ENCODE measurements around the gene WASF3.

Gene WASF3

GRCh38 chr13:26668357-26669146 is 111.1 kb downstream of the WASF3 start:
- WGBS, result 98% methylated on average over 3 of the region's 5 CpGs
- Histone ChIP-seq H3K23ac (ENCODE audit: low read length in 2 of 2) (no peak overlapping the region), H3K4me1 (ENCODE audit: control insufficient read depth, insufficient read depth, low read depth, low read length) (no peaks in the 10 kb centered on the region), H3K9me3 (ENCODE audit: control insufficient read depth, low read length) (no peaks in the 10 kb centered on the region), H3K27ac (ENCODE audit: low read length, poor library complexity, severe bottlenecking) (no peak overlapping the region), H2AK5ac (ENCODE audit: low read length, severe bottlenecking) (no peak overlapping the region), H3K27me3 (ENCODE audit: control insufficient read depth in 1 of 2, insufficient read depth in 1 of 2, low read length in 2 of 2) (no peaks in the 10 kb centered on the region), H4K91ac (ENCODE audit: low read length) (no peak overlapping the region), H4K8ac (ENCODE audit: low read length) (no peak overlapping the region), H3K18ac (ENCODE audit: low read depth in 1 of 2, low read length in 2 of 2) (no peak overlapping the region), H2BK5ac (ENCODE audit: low read depth, low read length, poor library complexity, severe bottlenecking) (no peak overlapping the region), H3K79me1 (replicated peaks; ENCODE audit: low read length, poor library complexity, severe bottlenecking) (no peaks in the 10 kb centered on the region), H2BK15ac (ENCODE audit: low read depth, poor library complexity, severe bottlenecking) (no peak overlapping the region), H3K9ac (ENCODE audit: low read length) (no peak overlapping the region), H3K4me3 (ENCODE audit: insufficient read depth in 1 of 2, low read depth in 1 of 2, low read length in 2 of 2) (no peak overlapping the region), H2AFZ (ENCODE audit: low read depth, low read length) (no peak overlapping the region), H2BK120ac (ENCODE audit: low read depth, low read length) (no peak overlapping the region), H3K4me2 (ENCODE audit: low read length, poor library complexity, severe bottlenecking) (no peak overlapping the region), H3K36me3 (ENCODE audit: control insufficient read depth in 1 of 2, insufficient read depth in 2 of 2, low read depth in 1 of 2, low read length in 2 of 2) (peaks cover 4 to 52% of the 10 kb centered on the region in 2 experiments), H2BK12ac (ENCODE audit: low read length in 2 of 2) (no peak overlapping the region), H3K14ac (ENCODE audit: low read length in 2 of 2) (no peak overlapping the region), H3K4ac (ENCODE audit: low read depth in 1 of 2, low read length in 2 of 2) (no peak overlapping the region)
- no peak for DNase-seq

GRCh38 chr13:26673890-26674289 is 116.4 kb downstream of the WASF3 start:
- no peak overlapping the region for H3K27ac ChIP-seq (ENCODE audit: low read length, poor library complexity, severe bottlenecking)
- no peak overlapping the region for H3K18ac ChIP-seq (ENCODE audit: low read depth in 1 of 2, low read length in 2 of 2)
- no peak overlapping the region for H3K4me2 ChIP-seq (ENCODE audit: low read length, poor library complexity, severe bottlenecking)
- no peak overlapping the region for H2AK5ac ChIP-seq (ENCODE audit: low read length, severe bottlenecking)
- no peaks in the 10 kb centered on the region for H3K27me3 ChIP-seq (ENCODE audit: control insufficient read depth in 1 of 2, insufficient read depth in 1 of 2, low read length in 2 of 2)
- no peak overlapping the region for H2BK5ac ChIP-seq (ENCODE audit: low read depth, low read length, poor library complexity, severe bottlenecking)
- no peaks in the 10 kb centered on the region for H3K9me3 ChIP-seq (ENCODE audit: control insufficient read depth, low read length)
- no peak overlapping the region for H3K14ac ChIP-seq (ENCODE audit: low read length in 2 of 2)
- H2AFZ ChIP-seq (ENCODE audit: low read depth, low read length), result no peak overlapping the region
- H2BK15ac ChIP-seq (ENCODE audit: low read depth, poor library complexity, severe bottlenecking), result no peak overlapping the region
- 93% methylated on average over 3 of the region's 5 CpGs for WGBS
- peaks cover 2% of the 10 kb centered on the region for H3K4me1 ChIP-seq (ENCODE audit: control insufficient read depth, insufficient read depth, low read depth, low read length)
- no peak overlapping the region for H2BK12ac ChIP-seq (ENCODE audit: low read length in 2 of 2)
- H3K23ac ChIP-seq (ENCODE audit: low read length in 2 of 2), result no peak overlapping the region
- H3K9ac ChIP-seq (ENCODE audit: low read length), result no peak overlapping the region
- no peak overlapping the region for H4K91ac ChIP-seq (ENCODE audit: low read length)
- no peak overlapping the region for H4K8ac ChIP-seq (ENCODE audit: low read length)
- H3K4me3 ChIP-seq (ENCODE audit: insufficient read depth in 1 of 2, low read depth in 1 of 2, low read length in 2 of 2), result no peak overlapping the region
- no peak overlapping the region for H3K4ac ChIP-seq (ENCODE audit: low read depth in 1 of 2, low read length in 2 of 2)
- no peak overlapping the region for H2BK120ac ChIP-seq (ENCODE audit: low read depth, low read length)
- H3K36me3 ChIP-seq (ENCODE audit: control insufficient read depth in 1 of 2, insufficient read depth in 2 of 2, low read depth in 1 of 2, low read length in 2 of 2), result peaks cover 3 to 62% of the 10 kb centered on the region in 2 experiments
- DNase-seq, result no peak
- H3K79me1 ChIP-seq (replicated peaks; ENCODE audit: low read length, poor library complexity, severe bottlenecking), result peaks cover 1% of the 10 kb centered on the region

- H3K9ac ChIP-seq (ENCODE audit: low read length), result no peak overlapping the region
- no peak overlapping the region for H2AFZ ChIP-seq (ENCODE audit: low read depth, low read length)
- H3K4ac ChIP-seq (ENCODE audit: low read depth in 1 of 2, low read length in 2 of 2), result no peak overlapping the region
- no peak overlapping the region for H4K8ac ChIP-seq (ENCODE audit: low read length)
- no peak overlapping the region for H3K4me3 ChIP-seq (ENCODE audit: insufficient read depth in 1 of 2, low read depth in 1 of 2, low read length in 2 of 2)
- H3K4me1 ChIP-seq (ENCODE audit: control insufficient read depth, insufficient read depth, low read depth, low read length), result peaks cover 10% of the 10 kb centered on the region
- H2BK15ac ChIP-seq (ENCODE audit: low read depth, poor library complexity, severe bottlenecking), result no peak overlapping the region
- H3K4me2 ChIP-seq (ENCODE audit: low read length, poor library complexity, severe bottlenecking), result no peak overlapping the region
- H4K91ac ChIP-seq (ENCODE audit: low read length), result no peak overlapping the region
- WGBS, result 100% methylated on average over 2 of the region's 4 CpGs
- no peaks in the 10 kb centered on the region for H3K27me3 ChIP-seq (ENCODE audit: control insufficient read depth in 1 of 2, insufficient read depth in 1 of 2, low read length in 2 of 2)
- no peak overlapping the region for H2BK12ac ChIP-seq (ENCODE audit: low read length in 2 of 2)
- no peak overlapping the region for H3K23ac ChIP-seq (ENCODE audit: low read length in 2 of 2)
- no peak overlapping the region for H3K14ac ChIP-seq (ENCODE audit: low read length in 2 of 2)
- no peak overlapping the region for H2BK5ac ChIP-seq (ENCODE audit: low read depth, low read length, poor library complexity, severe bottlenecking)
- no peak for DNase-seq
- H3K79me1 ChIP-seq (replicated peaks; ENCODE audit: low read length, poor library complexity, severe bottlenecking), result peaks cover 1% of the 10 kb centered on the region
- H3K27ac ChIP-seq (ENCODE audit: low read length, poor library complexity, severe bottlenecking), result no peak overlapping the region
- no peak overlapping the region for H3K18ac ChIP-seq (ENCODE audit: low read depth in 1 of 2, low read length in 2 of 2)
- H3K36me3 ChIP-seq (ENCODE audit: control insufficient read depth in 1 of 2, insufficient read depth in 2 of 2, low read depth in 1 of 2, low read length in 2 of 2), result peaks cover 18 to 70% of the 10 kb centered on the region in 2 experiments
- no peak overlapping the region for H2AK5ac ChIP-seq (ENCODE audit: low read length, severe bottlenecking)
- H3K9me3 ChIP-seq (ENCODE audit: control insufficient read depth, low read length), result no peaks in the 10 kb centered on the region
- H2BK120ac ChIP-seq (ENCODE audit: low read depth, low read length), result no peak overlapping the region
Observed at GRCh38 chr13:26677156-26677555, 119.7 kb downstream of the WASF3 start.

GRCh38 chr13:26678330-26678729 is 120.8 kb downstream of the WASF3 start:
- no peaks in the 10 kb centered on the region for H3K9me3 ChIP-seq (ENCODE audit: control insufficient read depth, low read length)
- no peak overlapping the region for H2AFZ ChIP-seq (ENCODE audit: low read depth, low read length)
- no peak overlapping the region for H3K18ac ChIP-seq (ENCODE audit: low read depth in 1 of 2, low read length in 2 of 2)
- no peak overlapping the region for H3K14ac ChIP-seq (ENCODE audit: low read length in 2 of 2)
- no peak overlapping the region for H3K9ac ChIP-seq (ENCODE audit: low read length)
- no peak overlapping the region for H2AK5ac ChIP-seq (ENCODE audit: low read length, severe bottlenecking)
- H4K91ac ChIP-seq (ENCODE audit: low read length), result no peak overlapping the region
- no peak overlapping the region for H2BK15ac ChIP-seq (ENCODE audit: low read depth, poor library complexity, severe bottlenecking)
- no peak overlapping the region for H3K4me2 ChIP-seq (ENCODE audit: low read length, poor library complexity, severe bottlenecking)
- no peaks in the 10 kb centered on the region for H3K27me3 ChIP-seq (ENCODE audit: control insufficient read depth in 1 of 2, insufficient read depth in 1 of 2, low read length in 2 of 2)
- no peak overlapping the region for H4K8ac ChIP-seq (ENCODE audit: low read length)
- peaks cover 10% of the 10 kb centered on the region for H3K4me1 ChIP-seq (ENCODE audit: control insufficient read depth, insufficient read depth, low read depth, low read length)
- peak overlapping the region in 1 of 2 experiments; percentile 63 for H3K4me3 ChIP-seq (ENCODE audit: insufficient read depth in 1 of 2, low read depth in 1 of 2, low read length in 2 of 2)
- no peak overlapping the region for H2BK5ac ChIP-seq (ENCODE audit: low read depth, low read length, poor library complexity, severe bottlenecking)
- no peak overlapping the region for H3K23ac ChIP-seq (ENCODE audit: low read length in 2 of 2)
- no peak overlapping the region for H2BK12ac ChIP-seq (ENCODE audit: low read length in 2 of 2)
- H3K27ac ChIP-seq (ENCODE audit: low read length, poor library complexity, severe bottlenecking), result no peak overlapping the region
- peaks cover 28 to 69% of the 10 kb centered on the region in 2 experiments for H3K36me3 ChIP-seq (ENCODE audit: control insufficient read depth in 1 of 2, insufficient read depth in 2 of 2, low read depth in 1 of 2, low read length in 2 of 2)
- no peak overlapping the region for H3K4ac ChIP-seq (ENCODE audit: low read depth in 1 of 2, low read length in 2 of 2)
- no peak overlapping the region for H2BK120ac ChIP-seq (ENCODE audit: low read depth, low read length)
- H3K79me1 ChIP-seq (replicated peaks; ENCODE audit: low read length, poor library complexity, severe bottlenecking), result peaks cover 1% of the 10 kb centered on the region
- DNase-seq, result no peak
- 100% methylated on average over 1 of the region's 5 CpGs for whole genome bisulfite sequencing
